ENCODE measurements around the gene NUDT3.

DNA sequence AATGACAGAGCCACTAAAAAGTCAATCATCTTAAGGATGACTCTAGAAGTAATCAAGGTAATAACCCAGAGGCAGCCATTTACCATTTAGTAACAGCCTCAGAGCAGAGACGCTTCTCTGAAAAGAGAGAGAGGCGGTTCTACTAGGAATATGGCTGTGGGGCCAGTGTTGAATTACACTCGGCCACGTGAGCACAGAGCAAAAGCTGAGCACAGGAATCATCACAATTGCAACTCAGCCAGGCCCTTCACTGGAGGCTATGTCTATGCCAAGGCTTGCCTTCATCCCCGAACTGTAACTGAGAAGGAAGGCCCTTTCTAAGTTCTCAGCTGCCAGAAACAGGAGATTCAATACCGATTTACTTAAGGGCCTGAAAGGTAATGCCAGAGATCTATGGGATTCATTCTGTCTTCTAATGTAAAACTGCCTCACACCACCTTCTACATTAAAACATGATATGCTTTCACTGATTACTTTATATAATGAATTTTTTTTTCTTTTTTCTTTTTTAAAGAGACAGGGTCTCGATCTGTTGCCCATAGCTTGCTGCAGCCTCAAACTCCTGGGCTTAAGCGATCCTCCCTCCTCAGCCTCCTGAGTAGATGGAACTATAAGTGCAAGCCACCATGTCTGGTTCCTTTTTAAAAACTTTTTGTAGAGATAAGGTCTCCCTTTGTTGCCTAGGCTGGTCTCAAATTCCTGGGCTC, 67.6 kb downstream of the NUDT3 start:
- TF ChIP-seq, protein P1, sequence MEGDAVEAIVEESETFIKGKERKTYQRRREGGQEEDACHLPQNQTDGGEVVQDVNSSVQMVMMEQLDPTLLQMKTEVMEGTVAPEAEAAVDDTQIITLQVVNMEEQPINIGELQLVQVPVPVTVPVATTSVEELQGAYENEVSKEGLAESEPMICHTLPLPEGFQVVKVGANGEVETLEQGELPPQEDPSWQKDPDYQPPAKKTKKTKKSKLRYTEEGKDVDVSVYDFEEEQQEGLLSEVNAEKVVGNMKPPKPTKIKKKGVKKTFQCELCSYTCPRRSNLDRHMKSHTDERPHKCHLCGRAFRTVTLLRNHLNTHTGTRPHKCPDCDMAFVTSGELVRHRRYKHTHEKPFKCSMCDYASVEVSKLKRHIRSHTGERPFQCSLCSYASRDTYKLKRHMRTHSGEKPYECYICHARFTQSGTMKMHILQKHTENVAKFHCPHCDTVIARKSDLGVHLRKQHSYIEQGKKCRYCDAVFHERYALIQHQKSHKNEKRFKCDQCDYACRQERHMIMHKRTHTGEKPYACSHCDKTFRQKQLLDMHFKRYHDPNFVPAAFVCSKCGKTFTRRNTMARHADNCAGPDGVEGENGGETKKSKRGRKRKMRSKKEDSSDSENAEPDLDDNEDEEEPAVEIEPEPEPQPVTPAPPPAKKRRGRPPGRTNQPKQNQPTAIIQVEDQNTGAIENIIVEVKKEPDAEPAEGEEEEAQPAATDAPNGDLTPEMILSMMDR (IDR thresholded peaks at IDR 0.05 in 4 of 5, conservative IDR thresholded peaks at IDR 0.05 in 1 of 5) = no peak
- TF ChIP-seq POLR2A (IDR thresholded peaks at IDR 0.05) = no peak

Data from gastrocnemius medialis (tissue), 4 donors.